ENCODE measurements around the gene ATP6V1F.

DNA sequence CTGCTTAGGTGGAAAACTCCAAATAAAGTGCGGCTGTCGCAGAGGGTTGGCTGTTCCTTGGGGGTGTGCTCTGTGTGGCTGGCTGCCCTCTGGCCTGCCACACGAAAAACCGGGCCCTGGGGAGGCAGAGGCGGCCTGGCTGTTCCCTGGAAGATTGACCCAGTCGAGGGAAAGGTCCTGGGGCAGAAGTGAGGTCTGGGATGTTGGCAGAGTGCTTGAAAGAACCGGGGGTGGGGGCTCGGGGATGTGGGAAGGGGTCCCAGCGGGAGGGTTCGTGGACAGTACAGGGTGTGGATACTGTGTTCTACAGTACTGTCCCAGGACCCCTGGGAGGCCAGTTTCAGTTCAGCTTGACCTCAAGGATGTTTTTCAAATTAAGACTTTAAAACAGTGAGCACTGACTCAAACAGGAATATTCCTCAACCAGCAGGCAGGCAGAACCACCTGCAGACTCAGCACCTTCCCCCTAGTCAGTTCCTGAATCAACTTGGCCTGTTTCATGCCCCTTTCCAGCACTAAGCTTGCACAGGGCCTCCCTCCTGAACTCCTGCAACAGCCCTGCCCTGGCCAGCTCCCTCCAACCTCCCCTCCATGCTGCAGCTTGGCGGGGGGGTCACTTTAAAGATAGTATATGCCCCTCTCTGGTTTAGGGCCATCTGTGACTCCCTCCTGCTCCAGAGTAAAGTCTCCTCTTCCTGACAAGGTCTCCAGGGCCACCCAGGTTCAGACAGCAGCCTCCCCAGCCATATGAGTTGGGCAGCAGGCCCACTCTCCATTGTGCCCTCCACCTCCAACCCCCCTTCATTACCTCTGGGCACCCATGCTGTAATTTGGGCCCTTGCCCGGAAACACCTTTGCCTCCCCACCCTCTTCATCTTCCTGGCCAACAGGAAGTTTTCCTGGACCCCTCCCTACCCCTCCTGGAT is 3.2 kb upstream of the ATP6V1F start:
- TF ChIP-seq CTBP1 (IDR thresholded peaks at IDR 0.05; ENCODE audit: borderline replicate concordance) (no peak), FOXA1 (IDR thresholded peaks at IDR 0.05) (no peak), TARDBP (IDR thresholded peaks at IDR 0.05) (no peak), FOXM1 (IDR thresholded peaks at IDR 0.05; ENCODE audit: borderline replicate concordance) (no peak), SUZ12 (IDR thresholded peaks at IDR 0.05) (no peak), L3MBTL2 (conservative IDR thresholded peaks at IDR 0.05) (no peak), NFRKB (IDR thresholded peaks at IDR 0.05) (no peak), FOXK2 (IDR thresholded peaks at IDR 0.05) (no peak)
- TF ChIP-seq, protein P1, sequence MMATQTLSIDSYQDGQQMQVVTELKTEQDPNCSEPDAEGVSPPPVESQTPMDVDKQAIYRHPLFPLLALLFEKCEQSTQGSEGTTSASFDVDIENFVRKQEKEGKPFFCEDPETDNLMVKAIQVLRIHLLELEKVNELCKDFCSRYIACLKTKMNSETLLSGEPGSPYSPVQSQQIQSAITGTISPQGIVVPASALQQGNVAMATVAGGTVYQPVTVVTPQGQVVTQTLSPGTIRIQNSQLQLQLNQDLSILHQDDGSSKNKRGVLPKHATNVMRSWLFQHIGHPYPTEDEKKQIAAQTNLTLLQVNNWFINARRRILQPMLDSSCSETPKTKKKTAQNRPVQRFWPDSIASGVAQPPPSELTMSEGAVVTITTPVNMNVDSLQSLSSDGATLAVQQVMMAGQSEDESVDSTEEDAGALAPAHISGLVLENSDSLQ (IDR thresholded peaks at IDR 0.05): no peak
